ENCODE results near the gene MZT2B. TPM values are rescaled to one million over a fixed set of nuclear protein-coding genes. Genes with fewer than 3 reads are reported as not detected.
A peak's percentile ranks its signal among the peaks of the same experiment; 100 is the strongest.

The MZT2B gene
- total and polyA plus RNA-seq, 2 of the 8 experiments (the other 6 are each of a cell fraction or from before 2014, with no cell fraction given) = 90.3 to 151 TPM

GRCh38 chr2:130181880-130182682, at the start of gene MZT2B (continued):
- TF ChIP-seq PHF8 (conservative IDR thresholded peaks at IDR 0.05; ENCODE audit: low read depth, low read length) (peak; percentile 51; the same call in 1 of the 2 replicates), HDAC2 (IDR thresholded peaks at IDR 0.05; ENCODE audit: borderline replicate concordance in 1 of 2, low read depth in 2 of 2, low read length in 2 of 2) (peak in 1 of 2 experiments; percentile 74; a peak in 1 of 4 replicates), RAD21 (IDR thresholded peaks at IDR 0.05 in 1 of 2, conservative IDR thresholded peaks at IDR 0.05 in 1 of 2; ENCODE audit: low read depth in 2 of 2, low read length in 2 of 2) (peak in 1 of 2 experiments; percentile 48; a peak in 2 of 4 replicates), POLR2A (IDR thresholded peaks at IDR 0.05; ENCODE audit: control extremely low read depth in 1 of 2, low read depth in 2 of 2, low read length in 2 of 2) (peak in 1 of 2 experiments; percentile 65; a peak in 1 of 3 replicates), KDM4A (IDR thresholded peaks at IDR 0.05; ENCODE audit: low read depth, low read length, severe bottlenecking) (peak; percentile 20), POLR2AphosphoS5 (IDR thresholded peaks at IDR 0.05; ENCODE audit: low read depth, low read length) (peak; percentile 7; the same call in 1 of the 2 replicates), YY1 (IDR thresholded peaks at IDR 0.05; ENCODE audit: low read depth, low read length) (0 out of 2 replicates have a peak, but pooled peaks have one; percentile 75), CREB1 (IDR thresholded peaks at IDR 0.05) (peak; percentile 77; the same call in 1 of the 2 replicates)

Data from H1 (cell line).